GM23248 (cell line): ENCODE results near the gene WIPF1.

Source experiments
- EZH2 ChIP-seq: fragments of 200-600 bp; sonication (generic); IDR thresholded peaks from 2 replicates; pipeline ENCODE4 v1.6.1; 2018; ENCODE audit warnings: antibody characterized with exemption, mild to moderate bottlenecking; ENCODE audit not compliant: insufficient read depth, poor library complexity, severe bottlenecking
- EZH2phosphoT487 ChIP-seq: fragments of 200-600 bp; sonication (generic); IDR thresholded peaks from 2 replicates; pipeline ENCODE4 v1.6.1; 2018; ENCODE audit warnings: antibody characterized with exemption, moderate library complexity, mild to moderate bottlenecking, low read depth; ENCODE audit not compliant: insufficient read depth

- TF ChIP-seq EZH2phosphoT487 (no peak), EZH2 (no peak)
Observed at GRCh38 chr2:174566871-174567270, 30.7 kb downstream of the WIPF1 start.
